ENCODE data around the gene INF2. TPM values are rescaled to one million over a fixed set of nuclear protein-coding genes. Genes with fewer than 3 reads are reported as not detected.

Gene INF2
- total RNA-seq, 1 donor from 2014 or later = 26.6 TPM

DNA sequence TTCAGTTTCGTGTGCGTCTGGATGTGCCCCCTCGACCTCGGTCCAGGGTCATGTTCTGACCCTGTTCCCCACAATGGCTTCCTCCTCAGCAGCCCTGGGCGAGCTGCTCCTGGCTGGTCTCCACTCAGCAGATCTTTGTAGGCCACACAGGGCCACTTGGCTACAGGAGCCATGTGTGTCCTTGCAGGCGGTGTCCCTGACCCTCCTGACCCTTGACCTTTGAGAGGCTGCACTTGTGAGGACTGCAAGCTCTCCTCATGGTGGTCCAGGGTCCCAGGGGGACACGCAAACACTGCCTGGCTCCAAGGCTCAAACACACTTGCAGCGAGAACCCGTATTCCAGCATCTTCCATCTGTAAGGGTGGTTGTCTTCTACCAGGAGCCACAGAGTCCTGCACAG, 56.0 kb downstream of the INF2 start:
- TF ChIP-seq, protein P1, sequence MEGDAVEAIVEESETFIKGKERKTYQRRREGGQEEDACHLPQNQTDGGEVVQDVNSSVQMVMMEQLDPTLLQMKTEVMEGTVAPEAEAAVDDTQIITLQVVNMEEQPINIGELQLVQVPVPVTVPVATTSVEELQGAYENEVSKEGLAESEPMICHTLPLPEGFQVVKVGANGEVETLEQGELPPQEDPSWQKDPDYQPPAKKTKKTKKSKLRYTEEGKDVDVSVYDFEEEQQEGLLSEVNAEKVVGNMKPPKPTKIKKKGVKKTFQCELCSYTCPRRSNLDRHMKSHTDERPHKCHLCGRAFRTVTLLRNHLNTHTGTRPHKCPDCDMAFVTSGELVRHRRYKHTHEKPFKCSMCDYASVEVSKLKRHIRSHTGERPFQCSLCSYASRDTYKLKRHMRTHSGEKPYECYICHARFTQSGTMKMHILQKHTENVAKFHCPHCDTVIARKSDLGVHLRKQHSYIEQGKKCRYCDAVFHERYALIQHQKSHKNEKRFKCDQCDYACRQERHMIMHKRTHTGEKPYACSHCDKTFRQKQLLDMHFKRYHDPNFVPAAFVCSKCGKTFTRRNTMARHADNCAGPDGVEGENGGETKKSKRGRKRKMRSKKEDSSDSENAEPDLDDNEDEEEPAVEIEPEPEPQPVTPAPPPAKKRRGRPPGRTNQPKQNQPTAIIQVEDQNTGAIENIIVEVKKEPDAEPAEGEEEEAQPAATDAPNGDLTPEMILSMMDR (IDR thresholded peaks at IDR 0.05; ENCODE audit: insufficient read depth, low read length, severe bottlenecking) = no peak
- no peaks in the 10 kb centered on the region for H3K27me3 ChIP-seq (ENCODE audit: control insufficient read depth, insufficient read depth, low read length)
- no peak for DNase-seq (ENCODE audit: low read depth)
- no peak overlapping the region for H3K4me3 ChIP-seq (ENCODE audit: low read depth, low read length)
- FAIRE-seq = no peak
- H3K36me3 ChIP-seq (ENCODE audit: control insufficient read depth, insufficient read depth, low read length) = peaks cover 16% of the 10 kb centered on the region

DNA sequence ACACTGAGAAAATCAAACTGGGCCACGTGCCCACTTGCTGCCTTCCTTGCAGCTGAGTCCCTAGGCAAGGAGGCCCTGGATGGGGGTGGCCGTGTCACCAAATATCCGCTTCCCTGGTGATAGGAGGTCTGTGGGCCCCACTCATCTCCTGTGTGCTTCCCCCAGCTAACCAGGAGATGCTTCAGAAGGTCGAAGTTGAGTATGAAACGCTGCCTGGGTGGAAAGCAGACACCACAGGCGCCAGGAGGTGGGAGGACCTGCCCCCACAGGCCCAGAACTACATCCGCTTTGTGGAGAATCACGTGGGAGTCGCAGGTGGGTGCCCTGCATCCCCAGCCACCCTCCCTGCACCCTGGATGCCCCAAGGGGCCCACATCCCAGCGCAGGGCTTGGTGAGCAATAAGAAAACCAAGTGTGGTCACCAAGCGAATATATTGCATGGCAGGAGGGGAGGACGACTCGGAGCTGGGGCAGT, 56.7 kb downstream of the INF2 start:
- peaks cover 15% of the 10 kb centered on the region for H3K36me3 ChIP-seq (ENCODE audit: control insufficient read depth, insufficient read depth, low read length)
- DNase-seq (ENCODE audit: low read depth) (no peak), FAIRE-seq (no peak)
- H3K4me3 ChIP-seq (ENCODE audit: low read depth, low read length) = no peak overlapping the region
- TF ChIP-seq, protein P1 (IDR thresholded peaks at IDR 0.05; ENCODE audit: insufficient read depth, low read length, severe bottlenecking) = no peak
- H3K27me3 ChIP-seq (ENCODE audit: control insufficient read depth, insufficient read depth, low read length) = no peaks in the 10 kb centered on the region

GRCh38 chr14:104746934-104747481, 57.6 kb downstream of the INF2 start:
- DNase-seq (ENCODE audit: low read depth) = peak; percentile 92
- Histone ChIP-seq H3K4me3 (ENCODE audit: low read depth, low read length) (no peak overlapping the region), H3K27me3 (ENCODE audit: control insufficient read depth, insufficient read depth, low read length) (no peaks in the 10 kb centered on the region), H3K36me3 (ENCODE audit: control insufficient read depth, insufficient read depth, low read length) (peaks cover 12% of the 10 kb centered on the region)
- no peak for FAIRE-seq
- TF ChIP-seq, protein P1 (IDR thresholded peaks at IDR 0.05; ENCODE audit: insufficient read depth, low read length, severe bottlenecking) = no peak

GRCh38 chr14:104747876-104748275, 58.5 kb downstream of the INF2 start:
- FAIRE-seq = no peak
- H3K27me3 ChIP-seq (ENCODE audit: control insufficient read depth, insufficient read depth, low read length) = no peaks in the 10 kb centered on the region
- DNase-seq (ENCODE audit: low read depth) = no peak
- TF ChIP-seq, protein P1 (IDR thresholded peaks at IDR 0.05; ENCODE audit: insufficient read depth, low read length, severe bottlenecking) = no peak
- peaks cover 8% of the 10 kb centered on the region for H3K36me3 ChIP-seq (ENCODE audit: control insufficient read depth, insufficient read depth, low read length)
- no peak overlapping the region for H3K4me3 ChIP-seq (ENCODE audit: low read depth, low read length)

GRCh38 chr14:104749111-104749649, 59.8 kb downstream of the INF2 start:
- Histone ChIP-seq H3K4me3 (ENCODE audit: low read depth, low read length) (no peak overlapping the region), H3K27me3 (ENCODE audit: control insufficient read depth, insufficient read depth, low read length) (no peaks in the 10 kb centered on the region), H3K36me3 (ENCODE audit: control insufficient read depth, insufficient read depth, low read length) (peaks cover 3% of the 10 kb centered on the region)
- DNase-seq (ENCODE audit: low read depth) (peak; percentile 78), FAIRE-seq (no peak)
- TF ChIP-seq, protein P1 (IDR thresholded peaks at IDR 0.05; ENCODE audit: insufficient read depth, low read length, severe bottlenecking) = peak; percentile 27
